ENCODE data around the gene TNRC6B.

DNA sequence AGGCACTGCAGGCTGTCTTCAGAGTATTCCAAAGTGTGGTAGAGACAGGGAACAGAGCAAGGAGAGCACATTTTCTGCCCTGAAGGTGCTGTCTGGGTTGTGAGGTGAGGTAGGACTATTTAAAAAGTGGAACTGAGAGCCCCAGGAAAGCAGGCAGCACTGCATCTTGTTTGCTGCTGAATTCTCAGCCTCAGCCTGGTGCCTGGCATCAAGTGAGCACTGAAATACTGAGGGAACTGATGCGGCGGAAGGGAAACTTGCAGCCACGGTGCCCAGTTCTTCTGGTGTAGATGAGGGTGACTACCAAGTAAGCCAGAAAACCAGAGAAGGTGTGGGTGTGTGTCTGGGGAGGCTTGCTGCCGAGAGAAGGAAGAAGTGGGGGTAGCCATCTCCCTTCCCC is 59.5 kb downstream of the TNRC6B start:
- TF ChIP-seq ZNF274 (IDR thresholded peaks at IDR 0.05; ENCODE audit: low read depth, low read length) (no peak), YY1 (IDR thresholded peaks at IDR 0.05; ENCODE audit: insufficient read depth, insufficient read length) (no peak), SUZ12 (IDR thresholded peaks at IDR 0.05; ENCODE audit: extremely low read depth, insufficient read depth, insufficient read length) (no peak)
